HepG2 (cell line): ENCODE data around the gene PARN. TPM values are rescaled to one million over a fixed set of nuclear protein-coding genes. Genes with fewer than 3 reads are reported as not detected.

Experiments
- ATAD3A ChIP-seq: sonication (generic); formaldehyde crosslinking; IDR thresholded peaks from 2 replicates; pipeline ENCODE4 v1.4.0; 2020; ENCODE audit warnings: missing genetic modification reagents
- CTCF ChIP-seq: sonication (generic); formaldehyde crosslinking; IDR thresholded peaks from 2 replicates; pipeline ENCODE4 v1.5.0; 2020; ENCODE audit warnings: mild to moderate bottlenecking, missing genetic modification reagents, moderate library complexity
- EP300 ChIP-seq, 3 experiments: sonication (generic) in 1 of 3; formaldehyde crosslinking in 1 of 3; IDR thresholded peaks; 2 replicates each; pipeline versions ENCODE4 v1.5.1 to v1.6.1; 2011 to 2020; ENCODE audit warnings: low read depth in 2 of 3, low read length in 2 of 3, borderline replicate concordance in 1 of 3, improper control_type of control experiment in 1 of 3, mild to moderate bottlenecking in 1 of 3, missing genetic modification reagents in 1 of 3, moderate library complexity in 1 of 3
- HDAC1 ChIP-seq: sonication (generic); formaldehyde crosslinking; IDR thresholded peaks from 2 replicates; pipeline ENCODE4 v1.5.1; 2020; ENCODE audit warnings: mild to moderate bottlenecking, missing genetic modification reagents
- KDM5A ChIP-seq: fragments of 200-600 bp; sonication (generic); IDR thresholded peaks from 2 replicates; pipeline ENCODE4 v1.7.0; 2018; ENCODE audit warnings: antibody characterized with exemption, mild to moderate bottlenecking, low read length, borderline replicate concordance
- MLXIP ChIP-seq: sonication (generic); formaldehyde crosslinking; IDR thresholded peaks from 2 replicates; pipeline ENCODE4 v1.9.0; 2021; ENCODE audit warnings: missing genetic modification reagents, borderline replicate concordance
- RAD21 ChIP-seq: fragments of 450-650 bp; formaldehyde crosslinking; IDR thresholded peaks from 2 replicates; pipeline ENCODE4 v1.5.0; 2020; ENCODE audit warnings: mild to moderate bottlenecking
- SMARCC2 ChIP-seq: fragments of 450-650 bp; IDR thresholded peaks from 2 replicates; pipeline ENCODE4 v1.6.1; 2017; ENCODE audit warnings: antibody characterized with exemption, mild to moderate bottlenecking
- TARDBP ChIP-seq: sonication (generic); formaldehyde crosslinking; IDR thresholded peaks from 2 replicates; pipeline ENCODE4 v1.8.0; 2022; ENCODE audit warnings: mild to moderate bottlenecking, missing genetic modification reagents
- TBL1XR1 ChIP-seq: fragments of 150-350 bp; IDR thresholded peaks from 2 replicates; pipeline ENCODE4 v1.6.1; 2014; ENCODE audit warnings: borderline replicate concordance, low read length; ENCODE audit not compliant: partially characterized antibody
- THAP11 ChIP-seq: IDR thresholded peaks from 2 replicates; pipeline ENCODE4 v1.6.1; 2016; ENCODE audit warnings: missing biosample characterization, missing genetic modification reagents
- THAP7 ChIP-seq: sonication (generic); formaldehyde crosslinking; IDR thresholded peaks from 2 replicates; pipeline ENCODE4 v1.8.1; 2023; ENCODE audit warnings: mild to moderate bottlenecking, missing genetic modification reagents
- YEATS2 ChIP-seq: sonication (generic); formaldehyde crosslinking; IDR thresholded peaks from 2 replicates; pipeline ENCODE4 v1.4.0; 2020; ENCODE audit warnings: missing genetic modification reagents, borderline replicate concordance
- ZBTB33 ChIP-seq: sonication (generic); formaldehyde crosslinking; IDR thresholded peaks from 2 replicates; pipeline ENCODE4 v1.4.0; 2020; ENCODE audit warnings: missing genetic modification reagents
- ZBTB4 ChIP-seq: sonication (generic); formaldehyde crosslinking; IDR thresholded peaks from 2 replicates; pipeline ENCODE4 v1.4.0; 2020; ENCODE audit warnings: missing genetic modification reagents, mild to moderate bottlenecking, borderline replicate concordance
- ZNF557 ChIP-seq: sonication (generic); formaldehyde crosslinking; IDR thresholded peaks from 2 replicates; pipeline ENCODE4 v1.4.0; 2020; ENCODE audit warnings: missing genetic modification reagents
- polyA plus RNA-seq, 8 experiments: library from polyadenylated mRNA; depleted of rRNA in 3 of 8; stranded (reverse) in 7 of 8; unstranded in 1 of 8; fragments of >200 nt; fragmentation: Illumina TruSeq in 4 of 8; extraction: Trizol in 4 of 8; gene quantifications; 2 replicates each; pipeline versions ENCODE4 v1.2.1 to v1.2.3, GENCODE V29; 2011 to 2016; ENCODE audit warnings: low read depth in 4 of 8, missing spikeins in 1 of 8, mixed read lengths in 1 of 8; ENCODE audit not compliant: insufficient read depth in 1 of 8
- total RNA-seq, 5 experiments: library from RNA; depleted of rRNA; stranded (reverse); fragments of >200 nt; fragmentation: Illumina TruSeq; extraction: Trizol; gene quantifications; 2 replicates each; pipeline ENCODE4 v1.2.3, GENCODE V29; 2016; ENCODE audit warnings: low read depth in 1 of 5

The PARN gene
- total and polyA plus RNA-seq, 2 of the 13 experiments (the other 11 are each of a cell fraction or from before 2014, with no cell fraction given), result 13.3 to 47.6 TPM

- TF ChIP-seq CTCF (CRISPR knock-in tag) (peak; percentile 98), KDM5A (peak; percentile 54; the same call in 1 of the 2 replicates), THAP11 (peak; percentile 72), ZNF557 (CRISPR knock-in tag) (peak; percentile 71; the same call in 1 of the 2 replicates), MLXIP (CRISPR knock-in tag) (no peak), YEATS2 (CRISPR knock-in tag) (peak; percentile 76; the same call in 1 of the 2 replicates), ZBTB4 (CRISPR knock-in tag) (0 out of 2 replicates have a peak, but pooled peaks have one; percentile 30), RAD21 (peak; percentile 99), SMARCC2 (no peak), ZBTB33 (CRISPR knock-in tag) (peak; percentile 73), TARDBP (CRISPR knock-in tag) (peak; percentile 84), HDAC1 (CRISPR knock-in tag) (peak; percentile 61), THAP7 (0 out of 2 replicates have a peak, but pooled peaks have one; percentile 40), ATAD3A (CRISPR knock-in tag) (no peak), EP300 (IDR thresholded peaks at IDR 0.05; ENCODE audit: low read depth in 2 of 2, low read length in 2 of 2) (peak in 1 of 2 experiments; percentile 56; a peak in 2 of 4 replicates), EP300 (CRISPR knock-in tag; IDR thresholded peaks at IDR 0.05; ENCODE audit: borderline replicate concordance) (peak; percentile 68), TBL1XR1 (no peak)
Observed at GRCh38 chr16:14529010-14529669, 100.9 kb downstream of the PARN start (continued).
